NCI-H1417 treated with DMSO at 0.1 percent for 48 hours (cell line): ENCODE results near the gene GPR39.

Experiments
- DNase-seq: peaks from one replicate; lab custom pipeline; 2025; lab: John Stamatoyannopoulos, UW

Gene GPR39

DNA sequence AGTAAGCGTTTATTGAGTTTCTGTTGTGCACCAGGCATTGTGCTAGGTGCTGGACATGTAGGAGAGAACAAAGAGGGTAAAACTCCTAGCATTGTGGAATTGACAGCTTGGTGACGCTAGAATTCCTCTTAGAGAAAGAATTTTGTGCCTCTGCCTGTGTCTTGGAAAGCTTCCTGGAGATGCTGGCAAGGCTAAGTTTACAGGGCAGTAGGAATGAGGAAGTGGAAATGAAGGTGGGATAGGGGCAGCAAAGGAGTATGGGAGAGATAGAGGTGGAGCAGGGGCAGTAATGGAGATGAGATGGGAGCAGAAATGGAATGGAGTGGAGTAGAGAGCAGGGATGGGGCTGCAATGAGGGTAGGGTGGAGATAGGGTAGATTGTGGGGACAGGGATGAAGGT is 29.8 kb downstream of the GPR39 start:
- DNase-seq, result no peak

DNA sequence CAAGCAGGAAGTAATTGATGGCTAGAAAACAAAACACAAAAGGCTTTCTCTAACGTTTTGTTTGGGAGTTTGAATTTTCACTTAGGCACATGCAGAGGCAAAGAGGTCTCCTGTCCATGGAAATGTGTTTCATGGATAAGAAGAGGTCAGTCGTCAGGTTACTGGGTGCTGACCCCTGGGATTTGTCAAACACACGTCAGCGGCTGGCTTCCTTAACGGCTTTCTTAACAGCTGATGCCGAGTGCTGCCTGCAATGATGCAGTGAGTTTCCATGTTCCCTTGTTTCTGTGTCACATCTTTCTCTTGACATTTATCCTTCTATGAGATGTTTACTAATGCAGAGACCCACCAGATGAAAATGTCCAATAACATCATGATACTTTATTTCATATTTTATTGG is 31.7 kb downstream of the GPR39 start:
- no peak for DNase-seq

GRCh38 chr2:132448771-132449170 is 32.2 kb downstream of the GPR39 start:
- no peak for DNase-seq

GRCh38 chr2:132449868-132450267 is 33.3 kb downstream of the GPR39 start:
- DNase-seq, result no peak

DNA sequence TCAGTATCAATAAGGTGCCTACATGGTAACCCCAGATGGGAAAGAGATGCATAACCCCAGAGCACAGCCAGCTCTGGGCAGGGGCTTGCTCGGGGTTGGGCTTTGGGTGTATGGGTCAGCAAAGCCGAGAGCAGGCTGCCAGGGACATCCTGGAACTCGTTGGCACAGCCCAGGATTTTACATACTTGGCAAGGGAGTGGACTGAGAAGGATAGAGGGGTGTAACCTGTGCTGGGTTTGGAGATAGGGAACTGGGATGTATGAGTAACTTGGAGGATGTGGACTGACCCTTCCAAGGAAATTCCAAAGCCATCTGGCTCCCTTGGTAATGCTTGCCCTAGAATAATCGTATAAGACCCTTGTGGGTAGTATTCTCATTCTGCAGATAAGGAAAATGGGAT is 44.2 kb downstream of the GPR39 start:
- no peak for DNase-seq

DNA sequence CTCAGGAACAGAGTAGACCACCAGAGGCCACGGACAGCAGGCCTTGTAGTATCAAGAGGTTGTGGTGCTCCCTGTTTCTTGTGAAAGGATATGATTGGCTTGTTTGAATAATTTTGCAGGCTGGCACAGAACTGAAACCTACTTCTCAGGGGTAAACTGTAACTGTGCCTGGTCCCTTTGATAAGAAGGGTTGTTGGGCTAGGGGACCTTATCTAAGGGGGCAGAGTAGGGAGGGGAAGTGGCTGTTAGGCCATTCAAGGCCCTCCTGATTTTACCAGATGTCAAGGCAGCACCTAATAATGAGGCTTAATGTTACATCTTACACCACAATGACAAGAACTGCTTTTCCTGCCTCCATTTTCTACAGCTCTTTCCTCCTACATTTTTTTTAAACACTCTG is 45.6 kb downstream of the GPR39 start:
- no peak for DNase-seq

DNA sequence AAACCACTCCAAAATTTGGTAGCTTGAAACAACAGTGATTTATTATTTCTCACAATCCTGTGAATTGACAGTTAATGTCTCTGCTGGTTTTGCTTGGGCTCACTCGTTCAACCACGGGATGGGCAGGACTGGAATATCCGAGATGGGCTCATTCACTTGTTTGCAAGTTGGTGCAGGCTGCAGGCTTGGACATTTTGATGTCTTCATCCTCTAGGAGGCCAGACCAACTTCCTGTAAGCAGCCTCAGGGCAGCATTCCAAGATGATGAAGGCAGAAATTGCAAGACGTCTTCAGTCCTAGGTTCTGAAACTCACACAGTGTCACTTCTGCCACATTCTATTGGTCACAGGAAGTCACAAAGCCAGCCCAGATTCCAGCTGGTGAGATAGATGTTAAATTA is 47.1 kb downstream of the GPR39 start:
- no peak for DNase-seq

DNA sequence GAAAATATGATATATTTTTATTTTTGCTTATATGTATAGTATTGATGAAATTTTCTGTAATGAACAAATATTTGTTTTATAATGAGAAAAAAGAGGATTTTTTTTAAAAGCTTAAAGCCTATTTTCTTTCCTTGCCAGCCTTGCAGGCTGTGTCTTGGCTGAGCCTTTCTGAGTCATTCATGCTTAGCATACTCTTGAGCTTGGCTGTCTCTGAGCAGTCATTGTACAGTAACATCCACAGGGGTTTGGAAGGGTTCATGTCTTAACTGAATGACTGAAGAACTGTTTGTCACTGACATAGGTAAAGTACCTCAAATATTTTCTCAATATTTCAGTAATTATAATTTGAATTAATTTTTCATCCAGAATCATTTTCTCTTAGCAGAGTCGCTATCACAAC is 49.3 kb downstream of the GPR39 start:
- DNase-seq, result no peak

- DNase-seq, result no peak
Observed at GRCh38 chr2:132466428-132467028, 49.9 kb downstream of the GPR39 start.

DNA sequence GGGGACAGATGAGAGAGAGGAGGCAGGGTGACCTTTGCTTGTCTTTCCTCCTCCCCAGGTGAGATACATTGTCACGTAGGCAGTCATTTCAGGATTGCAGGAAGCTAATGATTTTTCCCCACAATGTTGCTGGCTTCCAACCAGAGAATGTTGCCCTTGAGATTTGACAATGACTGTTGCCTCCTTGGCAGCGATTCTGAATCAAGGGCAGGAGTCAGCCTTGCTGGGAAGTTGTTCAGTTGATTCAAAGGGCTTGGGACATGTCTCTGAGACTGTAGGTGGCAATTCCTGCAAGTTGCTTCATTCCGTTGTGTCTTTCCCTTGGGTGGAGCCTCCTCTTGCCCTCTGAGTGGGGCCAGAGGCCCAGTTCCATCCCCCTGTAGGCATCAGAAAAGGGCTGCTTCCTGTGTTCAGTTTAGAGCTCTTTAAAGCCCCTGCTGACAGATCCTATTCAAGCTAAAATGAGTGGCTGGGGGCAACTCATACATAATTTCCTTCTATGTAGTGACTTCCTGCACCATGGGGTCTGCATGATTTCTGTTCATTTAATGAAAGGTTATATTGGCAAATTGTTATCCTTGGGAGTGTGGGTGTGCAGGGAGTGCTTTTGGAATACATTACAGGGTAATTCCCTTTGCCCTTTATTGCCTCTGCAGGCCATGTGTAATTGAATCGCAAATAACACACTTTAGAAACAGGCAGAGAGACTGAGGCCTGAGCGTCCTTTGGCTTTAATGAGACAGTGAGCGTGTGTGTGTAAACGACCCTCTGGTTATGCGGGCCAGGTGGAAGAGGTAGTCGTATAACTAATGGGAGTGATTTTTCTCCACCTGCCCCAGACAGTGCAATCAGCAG is 52.4 kb downstream of the GPR39 start:
- DNase-seq, result no peak

GRCh38 chr2:132470746-132471145 is 54.1 kb downstream of the GPR39 start:
- DNase-seq, result no peak

DNA sequence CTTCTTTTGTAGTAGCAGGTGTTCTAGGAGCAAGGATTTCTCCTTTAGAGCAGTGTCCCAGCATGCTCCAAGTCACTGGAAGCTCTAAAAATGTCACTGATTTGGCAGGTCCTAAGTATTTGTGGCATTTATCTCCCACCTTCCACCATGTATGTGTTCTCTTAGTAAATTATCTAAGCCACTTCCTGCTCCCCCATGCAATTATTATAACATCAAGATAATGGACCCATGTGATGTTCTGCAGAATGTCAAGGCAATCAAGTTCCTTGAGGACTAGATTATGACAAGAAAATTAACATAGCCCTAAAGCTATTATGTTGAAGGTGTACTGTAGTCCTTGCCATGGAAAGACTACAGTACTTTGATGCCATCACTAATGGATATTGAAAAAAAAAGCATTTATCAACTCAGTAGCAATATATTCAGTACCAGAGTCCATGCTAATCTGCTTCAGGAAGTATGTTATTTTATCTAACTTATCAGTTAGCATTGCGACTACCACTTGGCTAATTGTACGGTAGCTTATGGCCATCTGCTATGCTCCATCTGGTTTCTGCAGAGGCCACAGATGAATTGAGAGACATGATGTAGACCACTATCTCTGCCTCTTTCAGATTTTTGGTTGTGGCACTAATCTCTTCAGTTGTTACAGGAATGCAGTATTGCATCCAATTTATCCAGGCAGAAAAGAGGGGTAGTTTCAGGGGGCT is 56.7 kb downstream of the GPR39 start:
- DNase-seq, result no peak

DNA sequence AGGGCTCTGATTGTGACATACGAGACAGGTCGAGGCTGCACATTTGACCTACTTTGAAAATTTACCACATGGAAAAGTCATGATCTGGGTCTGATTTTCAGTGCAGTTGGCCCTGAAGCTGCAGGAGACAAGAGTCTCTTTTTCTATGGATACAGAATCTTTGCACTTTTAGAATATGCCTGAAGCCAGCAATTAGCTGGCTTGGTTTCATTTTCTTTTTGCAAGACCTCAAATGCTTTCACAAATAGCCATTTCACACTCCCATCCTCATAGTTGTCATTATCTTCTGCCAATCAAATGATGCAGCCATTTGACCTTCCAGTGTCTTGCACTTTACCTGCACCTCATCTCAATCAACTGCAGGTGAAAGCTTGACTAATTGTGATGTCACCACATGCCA is 59.0 kb downstream of the GPR39 start:
- no peak for DNase-seq

DNA sequence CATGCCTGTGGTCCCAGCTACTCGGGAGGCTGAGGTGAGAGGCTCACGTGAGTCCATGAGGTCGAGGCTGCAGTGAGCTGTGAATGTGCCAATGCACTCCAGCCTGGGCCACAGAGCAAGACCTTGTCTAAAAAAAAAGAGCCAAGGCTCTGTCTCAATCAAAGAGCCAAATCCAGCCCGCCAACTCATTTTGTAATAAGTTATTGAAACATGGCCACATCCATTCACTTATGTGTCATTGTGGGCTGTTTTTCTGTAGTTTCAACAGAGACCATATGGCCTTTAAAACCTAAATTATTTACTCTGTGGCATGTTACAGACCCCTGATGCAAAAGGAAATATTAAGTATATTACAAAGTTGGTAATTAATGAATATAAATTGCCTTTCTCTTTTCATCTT is 60.8 kb downstream of the GPR39 start:
- DNase-seq, result no peak

- no peak for DNase-seq
Observed at GRCh38 chr2:132477962-132478361, 61.4 kb downstream of the GPR39 start.

- no peak for DNase-seq
Observed at GRCh38 chr2:132478461-132479105, 62.0 kb downstream of the GPR39 start.

- no peak for DNase-seq
Observed at GRCh38 chr2:132479155-132479554, 62.5 kb downstream of the GPR39 start.

GRCh38 chr2:132482821-132483220 is 66.2 kb downstream of the GPR39 start:
- no peak for DNase-seq

- no peak for DNase-seq
Observed at GRCh38 chr2:132484144-132484543, 67.5 kb downstream of the GPR39 start.

DNA sequence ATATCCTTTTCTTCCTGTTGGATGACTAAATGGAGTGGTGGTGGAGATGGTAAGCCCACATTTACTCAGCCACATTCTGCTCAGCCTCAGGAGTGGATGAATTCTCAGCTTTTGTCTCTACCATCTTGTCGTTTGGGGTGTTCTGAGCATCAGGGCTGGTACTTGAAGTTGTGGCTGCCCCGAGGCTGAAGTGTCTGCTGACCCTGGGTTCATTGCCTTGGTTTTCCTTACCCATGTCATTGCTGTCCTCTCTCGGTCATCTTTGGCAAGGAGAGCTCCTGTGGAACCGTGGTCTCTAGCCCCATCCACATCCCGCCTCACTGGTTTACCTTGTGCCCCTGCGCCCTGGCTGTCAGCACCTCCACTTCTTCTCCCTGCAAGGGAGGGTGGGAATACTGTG is 71.9 kb downstream of the GPR39 start:
- DNase-seq, result no peak

DNA sequence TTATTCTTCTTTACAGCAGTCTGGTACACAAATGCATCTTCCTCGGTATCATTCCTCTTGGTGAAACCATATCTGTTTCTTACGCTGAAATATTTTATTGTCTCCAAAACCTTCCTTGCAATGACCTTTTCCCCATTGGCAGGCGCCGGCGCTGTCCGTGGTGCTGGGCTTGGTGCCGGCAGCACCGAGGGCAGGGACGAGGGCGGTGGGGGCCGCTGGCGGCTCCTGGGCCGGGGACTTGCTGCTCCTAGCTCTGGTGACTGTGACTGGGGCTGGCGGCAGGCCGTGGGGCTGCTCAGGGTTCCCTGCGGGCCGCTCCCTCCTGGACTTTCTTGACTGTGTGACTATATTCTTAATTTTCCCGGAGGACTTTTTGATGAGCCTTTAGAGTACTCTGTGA is 72.5 kb downstream of the GPR39 start:
- no peak for DNase-seq

- DNase-seq, result no peak
Observed at GRCh38 chr2:132495881-132496280, 79.3 kb downstream of the GPR39 start.

GRCh38 chr2:132496555-132496954 is 80.0 kb downstream of the GPR39 start:
- no peak for DNase-seq
